SK-N-SH treated with all-trans-retinoic acid at 6 μM for 48 hours (cell line): ENCODE measurements around the gene SMCO4.

Experiments
- ATAC-seq: fragments of 200-7000 bp; cut with Tn5 transposase; 3 replicates; pipeline ENCODE4 v1.9.1; 2020; ENCODE audit warnings: mild to moderate bottlenecking, moderate library complexity
- ARNTL ChIP-seq: fragments of 450-650 bp; formaldehyde crosslinking; IDR thresholded peaks from 2 replicates; pipeline ENCODE4 v1.5.0; 2020; ENCODE audit warnings: low read depth, mild to moderate bottlenecking, moderate library complexity, borderline replicate concordance
- BACH2 ChIP-seq: fragments of 250-450 bp; sonication (Bioruptor Pico); IDR thresholded peaks from 2 replicates; pipeline ENCODE4 v1.9.0; 2021; ENCODE audit warnings: mild to moderate bottlenecking, borderline replicate concordance
- CSDC2 ChIP-seq: fragments of 250-450 bp; sonication (Bioruptor Pico); IDR thresholded peaks from 2 replicates; pipeline ENCODE4 v1.5.0; 2020; ENCODE audit warnings: mild to moderate bottlenecking, moderate library complexity
- ESRRG ChIP-seq: fragments of 250-450 bp; sonication (Bioruptor Pico); IDR thresholded peaks from 2 replicates; pipeline ENCODE4 v1.6.1; 2021; ENCODE audit warnings: mild to moderate bottlenecking
- GLIS3 ChIP-seq: fragments of 250-450 bp; sonication (Bioruptor Pico); IDR thresholded peaks from 2 replicates; pipeline ENCODE4 v1.5.0; 2020; ENCODE audit warnings: mild to moderate bottlenecking, moderate library complexity
- ISL1 ChIP-seq: fragments of 250-450 bp; sonication (Bioruptor Pico); IDR thresholded peaks from 2 replicates; pipeline ENCODE4 v2.1.2; 2022; ENCODE audit warnings: mild to moderate bottlenecking, moderate library complexity
- OSR1 ChIP-seq: fragments of 250-450 bp; sonication (Bioruptor Pico); IDR thresholded peaks from 2 replicates; pipeline ENCODE4 v1.8.0; 2022; ENCODE audit warnings: moderate library complexity, mild to moderate bottlenecking, inconsistent platforms
- POU6F1 ChIP-seq: fragments of 250-450 bp; sonication (Bioruptor Pico); IDR thresholded peaks from 2 replicates; pipeline ENCODE4 v1.8.0; 2021; ENCODE audit warnings: low read depth, mild to moderate bottlenecking, moderate library complexity, borderline replicate concordance
- PPARA ChIP-seq: fragments of 250-450 bp; sonication (Bioruptor Pico); IDR thresholded peaks from 2 replicates; pipeline ENCODE4 v1.5.0; 2020; ENCODE audit warnings: mild to moderate bottlenecking, borderline replicate concordance
- RARB ChIP-seq: fragments of 250-450 bp; sonication (Bioruptor Pico); IDR thresholded peaks from 2 replicates; pipeline ENCODE4 v1.8.0; 2021; ENCODE audit warnings: mild to moderate bottlenecking, moderate library complexity
- SNAI2 ChIP-seq: fragments of 250-450 bp; sonication (Bioruptor Pico); IDR thresholded peaks from 2 replicates; pipeline ENCODE4 v1.5.0; 2020; ENCODE audit warnings: mild to moderate bottlenecking, moderate library complexity
- TCF4 ChIP-seq: fragments of 250-450 bp; sonication (Bioruptor Pico); IDR thresholded peaks from 2 replicates; pipeline ENCODE4 v1.8.0; 2021; ENCODE audit warnings: mild to moderate bottlenecking, moderate library complexity, borderline replicate concordance
- TOX ChIP-seq: fragments of 250-450 bp; sonication (Bioruptor Pico); IDR thresholded peaks from 2 replicates; pipeline ENCODE4 v1.8.0; 2021; ENCODE audit warnings: mild to moderate bottlenecking, moderate library complexity, borderline replicate concordance
- TSHZ2 ChIP-seq: fragments of 250-450 bp; sonication (Bioruptor Pico); IDR thresholded peaks from 2 replicates; pipeline ENCODE4 v1.5.0; 2020; ENCODE audit warnings: mild to moderate bottlenecking, moderate library complexity
- ZC3H10 ChIP-seq: fragments of 250-450 bp; sonication (Bioruptor Pico); IDR thresholded peaks from 2 replicates; pipeline ENCODE4 v1.5.1; 2021; ENCODE audit warnings: mild to moderate bottlenecking, moderate library complexity
- ZFP3 ChIP-seq: fragments of 250-450 bp; sonication (Bioruptor Pico); IDR thresholded peaks from 2 replicates; pipeline ENCODE4 v1.5.0; 2020; ENCODE audit warnings: mild to moderate bottlenecking, moderate library complexity
- ZNF565 ChIP-seq: fragments of 450-650 bp; formaldehyde crosslinking; conservative IDR thresholded peaks from 2 replicates; pipeline ENCODE4 v1.5.0; 2020; ENCODE audit warnings: low read depth, mild to moderate bottlenecking, moderate library complexity
- ZNF70 ChIP-seq: fragments of 450-650 bp; formaldehyde crosslinking; IDR thresholded peaks from 2 replicates; pipeline ENCODE4 v1.5.0; 2020; ENCODE audit warnings: mild to moderate bottlenecking, moderate library complexity
- ZNF8 ChIP-seq: fragments of 450-650 bp; formaldehyde crosslinking; IDR thresholded peaks from 2 replicates; pipeline ENCODE4 v1.5.0; 2020; ENCODE audit warnings: mild to moderate bottlenecking, moderate library complexity
- TF ChIP-seq, protein P1 (sequence below): fragments of 250-450 bp; sonication (Bioruptor Pico); IDR thresholded peaks from 2 replicates; pipeline ENCODE4 v1.5.1; 2020; ENCODE audit warnings: low read depth, mild to moderate bottlenecking, moderate library complexity
- TF ChIP-seq, protein P2 (sequence below): fragments of 250-450 bp; sonication (Bioruptor Pico); IDR thresholded peaks from 2 replicates; pipeline ENCODE4 v1.8.0; 2020; ENCODE audit warnings: mild to moderate bottlenecking, moderate library complexity, borderline replicate concordance

SMCO4 gene

GRCh38 chr11:93493252-93493897, 49.8 kb downstream of the SMCO4 start:
- no peak for TF ChIP-seq ESRRG (CRISPR knock-in tag)
- TF ChIP-seq ZFP3 (CRISPR knock-in tag): no peak
- no peak for TF ChIP-seq ZC3H10
- no peak for TF ChIP-seq TSHZ2 (CRISPR knock-in tag)
- TF ChIP-seq RARB: no peak
- no peak for TF ChIP-seq SNAI2 (CRISPR knock-in tag)
- TF ChIP-seq CSDC2 (CRISPR knock-in tag): no peak
- TF ChIP-seq, protein P1, sequence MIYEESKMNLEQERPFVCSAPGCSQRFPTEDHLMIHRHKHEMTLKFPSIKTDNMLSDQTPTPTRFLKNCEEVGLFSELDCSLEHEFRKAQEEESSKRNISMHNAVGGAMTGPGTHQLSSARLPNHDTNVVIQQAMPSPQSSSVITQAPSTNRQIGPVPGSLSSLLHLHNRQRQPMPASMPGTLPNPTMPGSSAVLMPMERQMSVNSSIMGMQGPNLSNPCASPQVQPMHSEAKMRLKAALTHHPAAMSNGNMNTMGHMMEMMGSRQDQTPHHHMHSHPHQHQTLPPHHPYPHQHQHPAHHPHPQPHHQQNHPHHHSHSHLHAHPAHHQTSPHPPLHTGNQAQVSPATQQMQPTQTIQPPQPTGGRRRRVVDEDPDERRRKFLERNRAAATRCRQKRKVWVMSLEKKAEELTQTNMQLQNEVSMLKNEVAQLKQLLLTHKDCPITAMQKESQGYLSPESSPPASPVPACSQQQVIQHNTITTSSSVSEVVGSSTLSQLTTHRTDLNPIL (CRISPR knock-in tag): no peak
- TF ChIP-seq PPARA (CRISPR knock-in tag): no peak
- TF ChIP-seq BACH2 (CRISPR knock-in tag): no peak
- TF ChIP-seq, protein P2, sequence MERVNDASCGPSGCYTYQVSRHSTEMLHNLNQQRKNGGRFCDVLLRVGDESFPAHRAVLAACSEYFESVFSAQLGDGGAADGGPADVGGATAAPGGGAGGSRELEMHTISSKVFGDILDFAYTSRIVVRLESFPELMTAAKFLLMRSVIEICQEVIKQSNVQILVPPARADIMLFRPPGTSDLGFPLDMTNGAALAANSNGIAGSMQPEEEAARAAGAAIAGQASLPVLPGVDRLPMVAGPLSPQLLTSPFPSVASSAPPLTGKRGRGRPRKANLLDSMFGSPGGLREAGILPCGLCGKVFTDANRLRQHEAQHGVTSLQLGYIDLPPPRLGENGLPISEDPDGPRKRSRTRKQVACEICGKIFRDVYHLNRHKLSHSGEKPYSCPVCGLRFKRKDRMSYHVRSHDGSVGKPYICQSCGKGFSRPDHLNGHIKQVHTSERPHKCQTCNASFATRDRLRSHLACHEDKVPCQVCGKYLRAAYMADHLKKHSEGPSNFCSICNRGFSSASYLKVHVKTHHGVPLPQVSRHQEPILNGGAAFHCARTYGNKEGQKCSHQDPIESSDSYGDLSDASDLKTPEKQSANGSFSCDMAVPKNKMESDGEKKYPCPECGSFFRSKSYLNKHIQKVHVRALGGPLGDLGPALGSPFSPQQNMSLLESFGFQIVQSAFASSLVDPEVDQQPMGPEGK (CRISPR knock-in tag): no peak
- no peak for TF ChIP-seq ISL1 (CRISPR knock-in tag)
- no peak for TF ChIP-seq GLIS3
- TF ChIP-seq POU6F1 (CRISPR knock-in tag): no peak
- no peak for TF ChIP-seq ZNF565
- no peak for TF ChIP-seq ARNTL (CRISPR knock-in tag)
- TF ChIP-seq OSR1: no peak
- no peak for TF ChIP-seq ZNF8 (CRISPR knock-in tag)
- TF ChIP-seq TCF4 (CRISPR knock-in tag): no peak
- TF ChIP-seq, all 23 proteins: peak for 0
- no peak for ATAC-seq

DNA sequence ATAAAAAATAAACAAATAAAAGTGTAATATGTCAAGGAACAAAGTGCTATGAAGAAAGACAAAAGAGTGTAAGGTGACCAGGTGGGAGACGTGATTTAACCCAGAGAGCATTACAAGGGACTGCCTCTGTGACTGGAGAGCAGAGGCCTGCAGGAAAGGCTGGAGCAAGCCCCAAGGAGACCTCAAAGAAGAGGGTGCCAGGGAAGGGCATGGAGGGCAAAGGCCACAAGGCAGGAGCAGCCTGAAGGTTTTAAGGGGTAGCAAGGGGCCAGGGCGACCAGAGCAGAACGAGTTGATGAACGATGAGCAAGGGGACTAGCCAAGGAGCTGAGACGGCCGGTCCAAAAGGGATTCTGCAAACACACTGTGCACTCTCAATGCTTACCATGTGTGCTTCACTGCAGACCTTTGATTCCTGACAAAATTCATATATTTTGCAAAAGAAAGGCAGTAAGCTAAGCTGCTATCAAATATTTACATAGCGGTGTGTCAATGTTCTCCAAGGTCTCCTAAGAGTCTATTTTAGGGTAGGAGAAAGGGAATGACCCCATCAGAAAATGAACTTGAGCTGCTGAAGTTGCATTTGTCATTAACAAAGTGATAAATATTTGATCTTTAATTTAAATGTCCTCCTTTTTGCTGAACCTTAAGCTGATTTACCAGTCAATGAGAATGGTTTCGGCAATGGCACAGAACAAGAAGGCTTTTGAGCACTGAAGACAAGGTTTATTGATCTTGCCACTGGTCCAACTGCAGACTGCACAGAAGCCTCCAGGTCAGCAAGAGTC, 50.5 kb downstream of the SMCO4 start:
- no peak for ATAC-seq
- TF ChIP-seq, protein P2 (CRISPR knock-in tag): no peak
- no peak for TF ChIP-seq TOX (CRISPR knock-in tag)
- TF ChIP-seq ZNF70 (CRISPR knock-in tag): no peak
- TF ChIP-seq SNAI2 (CRISPR knock-in tag): no peak
- TF ChIP-seq RARB: no peak
- no peak for TF ChIP-seq TCF4 (CRISPR knock-in tag)
